Neural crest cell (in vitro differentiated cells): ENCODE measurements around the gene SMAD3. TPM values are rescaled to one million over a fixed set of nuclear protein-coding genes. Genes with fewer than 3 reads are reported as not detected.

ENCODE experiments used
- DNase-seq: peaks from one replicate; pipeline ENCODE4 v3.0.0; 2021; ENCODE audit warnings: low read depth, mixed read lengths, low spot score
- H3K27ac Mint-ChIP-seq: one replicate; pipeline ENCODE4 v1.8.0; 2021; ENCODE audit warnings: mild to moderate bottlenecking, mixed read lengths; ENCODE audit not compliant: unreplicated experiment
- H3K27me3 Mint-ChIP-seq: 2 replicates; pipeline ENCODE4 v1.8.0; 2021; ENCODE audit warnings: low read depth, mild to moderate bottlenecking, mixed read lengths
- H3K36me3 Mint-ChIP-seq: 2 replicates; pipeline ENCODE4 v1.8.0; 2021; ENCODE audit warnings: low read depth, mild to moderate bottlenecking, mixed read lengths
- H3K4me1 Mint-ChIP-seq: 2 replicates; pipeline ENCODE4 v1.8.0; 2021; ENCODE audit warnings: mixed read lengths
- H3K4me3 Mint-ChIP-seq: one replicate; pipeline ENCODE4 v1.8.0; 2021; ENCODE audit warnings: mild to moderate bottlenecking, mixed read lengths
- H3K9me3 Mint-ChIP-seq: 2 replicates; pipeline ENCODE4 v1.8.0; 2021; ENCODE audit warnings: mixed read lengths
- CTCF ChIP-seq: fragments of 200-600 bp; sonication (generic); conservative IDR thresholded peaks from 2 replicates; pipeline ENCODE4 v1.5.0; 2021; ENCODE audit warnings: antibody characterized with exemption, mild to moderate bottlenecking
- total RNA-seq: library from RNA; stranded (reverse); gene quantifications from 2 replicates; pipeline ENCODE4 v1.2.1, GENCODE V29; 2021

SMAD3 gene
- total RNA-seq, 1 donor from 2014 or later, result 39.5 TPM

- Mint-ChIP-seq H3K27ac (no peak overlapping the region), H3K27me3 (no peaks in the 10 kb centered on the region), H3K9me3 (no peaks in the 10 kb centered on the region), H3K4me3 (no peak overlapping the region), H3K4me1 (peaks cover 37% of the 10 kb centered on the region), H3K36me3 (peaks cover 4% of the 10 kb centered on the region)
- no peak for DNase-seq
- TF ChIP-seq CTCF, result no peak
These were observed 30.5 kb downstream of the SMAD3 start for GRCh38 chr15:67095912-67096311.

GRCh38 chr15:67096546-67097294 is 31.3 kb downstream of the SMAD3 start:
- Mint-ChIP-seq H3K27ac (no peak overlapping the region), H3K9me3 (no peaks in the 10 kb centered on the region), H3K4me3 (no peak overlapping the region), H3K36me3 (peaks cover 4% of the 10 kb centered on the region), H3K27me3 (no peaks in the 10 kb centered on the region), H3K4me1 (peaks cover 29% of the 10 kb centered on the region)
- no peak for TF ChIP-seq CTCF
- DNase-seq, result no peak

GRCh38 chr15:67097424-67097823 is 32.0 kb downstream of the SMAD3 start:
- no peak for TF ChIP-seq CTCF
- no peaks in the 10 kb centered on the region for H3K9me3 Mint-ChIP-seq
- H3K27me3 Mint-ChIP-seq, result no peaks in the 10 kb centered on the region
- no peak overlapping the region for H3K27ac Mint-ChIP-seq
- no peak overlapping the region for H3K4me3 Mint-ChIP-seq
- H3K36me3 Mint-ChIP-seq, result peaks cover 4% of the 10 kb centered on the region
- H3K4me1 Mint-ChIP-seq, result peaks cover 24% of the 10 kb centered on the region
- DNase-seq, result no peak

GRCh38 chr15:67097930-67098740 is 32.7 kb downstream of the SMAD3 start:
- Mint-ChIP-seq H3K4me1 (peaks cover 21% of the 10 kb centered on the region), H3K9me3 (no peaks in the 10 kb centered on the region), H3K4me3 (no peak overlapping the region), H3K27ac (no peak overlapping the region), H3K27me3 (no peaks in the 10 kb centered on the region), H3K36me3 (peaks cover 4% of the 10 kb centered on the region)
- no peak for DNase-seq
- TF ChIP-seq CTCF, result no peak

GRCh38 chr15:67098768-67099282 is 33.4 kb downstream of the SMAD3 start:
- peaks cover 20% of the 10 kb centered on the region for H3K4me1 Mint-ChIP-seq
- H3K36me3 Mint-ChIP-seq, result peaks cover 4% of the 10 kb centered on the region
- no peak for TF ChIP-seq CTCF
- H3K9me3 Mint-ChIP-seq, result no peaks in the 10 kb centered on the region
- DNase-seq, result no peak
- H3K4me3 Mint-ChIP-seq, result no peak overlapping the region
- no peak overlapping the region for H3K27ac Mint-ChIP-seq
- H3K27me3 Mint-ChIP-seq, result no peaks in the 10 kb centered on the region
